Kidney epithelial cell (primary cell): ENCODE data around the gene TUBG1. TPM values are rescaled to one million over a fixed set of nuclear protein-coding genes. Genes with fewer than 3 reads are reported as not detected.

ENCODE experiments used
- DNase-seq: peaks from one replicate; pipeline ENCODE4 v3.0.0-alpha.2; 2010; ENCODE audit warnings: low read depth
- H3K27me3 ChIP-seq: 2 replicates; pipeline ENCODE4 v1.6.0; 2011; ENCODE audit warnings: low read length; ENCODE audit not compliant: control insufficient read depth, insufficient read depth
- H3K36me3 ChIP-seq: 2 replicates; pipeline ENCODE4 v1.5.1; 2011; ENCODE audit warnings: low read length; ENCODE audit not compliant: control insufficient read depth, insufficient read depth
- H3K4me3 ChIP-seq: 2 replicates; pipeline ENCODE4 v1.5.1; 2011; ENCODE audit warnings: low read depth, mild to moderate bottlenecking, control low read depth, low read length
- total RNA-seq: library from RNA; depleted of rRNA; stranded (reverse); fragments of >200 nt; gene quantifications from 2 replicates; pipeline ENCODE4 v1.2.3, GENCODE V29; 2015
- TF ChIP-seq, protein P1 (sequence below): IDR thresholded peaks from 2 replicates; pipeline ENCODE4 v1.5.1; 2011; ENCODE audit warnings: mild to moderate bottlenecking, moderate library complexity, low read length, control low read depth, inconsistent platforms; ENCODE audit not compliant: insufficient read depth, poor library complexity, severe bottlenecking

TUBG1 gene
- 37.6 and 56.1 TPM in 2 replicates for total RNA-seq

- TF ChIP-seq, protein P1, sequence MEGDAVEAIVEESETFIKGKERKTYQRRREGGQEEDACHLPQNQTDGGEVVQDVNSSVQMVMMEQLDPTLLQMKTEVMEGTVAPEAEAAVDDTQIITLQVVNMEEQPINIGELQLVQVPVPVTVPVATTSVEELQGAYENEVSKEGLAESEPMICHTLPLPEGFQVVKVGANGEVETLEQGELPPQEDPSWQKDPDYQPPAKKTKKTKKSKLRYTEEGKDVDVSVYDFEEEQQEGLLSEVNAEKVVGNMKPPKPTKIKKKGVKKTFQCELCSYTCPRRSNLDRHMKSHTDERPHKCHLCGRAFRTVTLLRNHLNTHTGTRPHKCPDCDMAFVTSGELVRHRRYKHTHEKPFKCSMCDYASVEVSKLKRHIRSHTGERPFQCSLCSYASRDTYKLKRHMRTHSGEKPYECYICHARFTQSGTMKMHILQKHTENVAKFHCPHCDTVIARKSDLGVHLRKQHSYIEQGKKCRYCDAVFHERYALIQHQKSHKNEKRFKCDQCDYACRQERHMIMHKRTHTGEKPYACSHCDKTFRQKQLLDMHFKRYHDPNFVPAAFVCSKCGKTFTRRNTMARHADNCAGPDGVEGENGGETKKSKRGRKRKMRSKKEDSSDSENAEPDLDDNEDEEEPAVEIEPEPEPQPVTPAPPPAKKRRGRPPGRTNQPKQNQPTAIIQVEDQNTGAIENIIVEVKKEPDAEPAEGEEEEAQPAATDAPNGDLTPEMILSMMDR: peak; percentile 57
- peak; percentile 94 for DNase-seq
- H3K36me3 ChIP-seq: peaks cover 2% of the 10 kb centered on the region
- no peaks in the 10 kb centered on the region for H3K27me3 ChIP-seq
- H3K4me3 ChIP-seq: peak within 1 kb of the TSS; percentile 97
These were observed at the start of gene TUBG1, which contains the start of gene RETREG3 for GRCh38 chr17:42609182-42609813. TUBG1 (plus strand) TSS chr17:42609683; CDS start chr17:42609738, 55 bp downstream. RETREG3 (minus strand) TSS chr17:42609374; CDS start chr17:42609324, 50 bp downstream.

DNA sequence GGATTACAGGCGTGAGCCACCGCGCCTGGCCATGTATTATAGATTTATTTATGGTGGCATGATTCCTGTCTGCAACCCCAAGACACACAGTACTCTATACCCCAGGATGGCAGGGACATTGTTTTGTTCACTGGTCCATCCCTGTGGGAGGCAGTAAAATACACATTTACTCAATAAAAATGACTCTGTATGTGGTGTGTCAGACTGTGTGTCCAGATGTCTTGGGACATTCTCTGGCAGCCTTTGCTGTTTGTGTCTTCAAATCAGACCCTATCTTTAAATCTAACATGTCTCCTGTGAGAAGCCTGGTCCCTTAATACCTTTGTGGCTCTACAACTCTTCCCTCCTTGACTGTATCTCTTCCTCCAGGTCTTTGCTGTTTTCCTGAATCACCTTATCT, 49.2 kb upstream of the TUBG1 start:
- H3K4me3 ChIP-seq: no peak overlapping the region
- no peak for DNase-seq
- H3K27me3 ChIP-seq: no peaks in the 10 kb centered on the region
- TF ChIP-seq, protein P1: no peak
- H3K36me3 ChIP-seq: peaks cover 2% of the 10 kb centered on the region

GRCh38 chr17:42561897-42562387, 47.5 kb upstream of the TUBG1 start, which contains the start of gene COASY:
COASY (plus strand) TSS chr17:42562148; CDS start chr17:42562623, 475 bp downstream.
- TF ChIP-seq, protein P1: no peak
- Histone ChIP-seq H3K4me3 (peak within 1 kb of the TSS; percentile 95), H3K27me3 (no peaks in the 10 kb centered on the region), H3K36me3 (peaks cover 3% of the 10 kb centered on the region)
- DNase-seq: peak; percentile 88

DNA sequence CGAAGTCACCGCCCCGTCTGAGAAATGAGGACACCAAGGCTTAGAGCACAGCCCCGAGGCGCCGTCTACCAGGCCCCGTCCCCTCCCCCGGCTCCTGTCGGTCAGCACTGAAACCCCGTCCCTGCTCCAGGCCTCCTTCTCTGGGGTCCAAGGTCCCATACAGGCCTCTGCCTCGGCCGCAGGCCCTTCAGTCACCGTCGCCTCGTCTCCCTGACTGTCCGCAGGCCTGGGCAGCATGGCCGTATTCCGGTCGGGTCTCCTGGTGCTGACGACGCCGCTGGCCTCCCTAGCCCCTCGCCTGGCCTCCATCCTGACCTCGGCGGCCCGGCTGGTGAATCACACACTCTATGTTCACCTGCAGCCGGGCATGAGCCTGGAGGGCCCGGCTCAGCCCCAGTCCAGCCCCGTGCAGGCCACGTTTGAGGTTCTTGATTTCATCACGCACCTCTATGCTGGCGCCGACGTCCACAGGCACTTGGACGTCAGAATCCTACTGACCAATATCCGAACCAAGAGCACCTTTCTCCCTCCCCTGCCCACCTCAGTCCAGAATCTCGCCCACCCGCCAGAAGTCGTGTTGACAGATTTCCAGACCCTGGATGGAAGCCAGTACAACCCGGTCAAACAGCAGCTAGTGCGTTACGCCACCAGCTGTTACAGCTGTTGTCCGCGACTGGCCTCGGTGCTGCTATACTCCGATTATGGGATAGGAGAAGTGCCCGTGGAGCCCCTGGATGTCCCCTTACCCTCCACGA, 46.9 kb upstream of the TUBG1 start:
- peak overlapping the region; percentile 95 for H3K4me3 ChIP-seq
- peaks cover 3% of the 10 kb centered on the region for H3K36me3 ChIP-seq
- TF ChIP-seq, protein P1: no peak
- no peaks in the 10 kb centered on the region for H3K27me3 ChIP-seq
- DNase-seq: no peak

DNA sequence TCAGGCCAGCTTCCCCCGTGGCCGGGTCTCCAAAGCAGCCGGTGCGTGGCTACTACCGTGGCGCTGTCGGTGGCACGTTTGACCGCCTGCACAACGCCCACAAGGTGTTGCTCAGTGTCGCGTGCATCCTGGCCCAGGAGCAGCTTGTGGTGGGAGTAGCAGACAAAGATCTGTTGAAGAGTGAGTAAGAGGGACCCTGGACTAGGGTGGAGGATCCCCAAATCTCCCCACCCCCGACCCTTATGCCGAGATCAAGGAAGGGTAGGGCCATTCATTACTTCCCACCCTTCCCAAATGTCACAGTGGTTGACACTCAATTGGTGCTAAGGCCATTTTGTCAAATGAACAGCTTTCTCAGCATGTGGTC, 46.4 kb upstream of the TUBG1 start:
- no peak for DNase-seq
- TF ChIP-seq, protein P1: no peak
- H3K36me3 ChIP-seq: peaks cover 3% of the 10 kb centered on the region
- H3K27me3 ChIP-seq: no peaks in the 10 kb centered on the region
- peak overlapping the region; percentile 95 for H3K4me3 ChIP-seq
